GM13976 (cell line): ENCODE results near the gene MPHOSPH9.
"Not testable (repeated sequence)": the region's sequence is repeated elsewhere in the genome, so short reads cannot be mapped to it uniquely, and the experiment has no call there.

Experiments used
- DNase-seq: peaks from one replicate; pipeline ENCODE4 v3.0.0; 2012; ENCODE audit warnings: low spot score
- in situ Hi-C: fragments of 300-500 bp; cut with MboI; formaldehyde crosslinking; loops from one replicate; pipeline ENCODE4 v1.12.0; 2022; ENCODE audit warnings: low sequenced_read_pairs, mixed read lengths, inconsistent platforms; ENCODE audit not compliant: unreplicated experiment
- TF ChIP-seq, protein P1 (sequence below): IDR thresholded peaks from 2 replicates; pipeline ENCODE4 v1.5.1; 2012; ENCODE audit warnings: borderline replicate concordance, mild to moderate bottlenecking; ENCODE audit not compliant: insufficient read depth; ENCODE audit errors: extremely low read depth, missing control alignments, control extremely low read depth

Gene MPHOSPH9

DNA sequence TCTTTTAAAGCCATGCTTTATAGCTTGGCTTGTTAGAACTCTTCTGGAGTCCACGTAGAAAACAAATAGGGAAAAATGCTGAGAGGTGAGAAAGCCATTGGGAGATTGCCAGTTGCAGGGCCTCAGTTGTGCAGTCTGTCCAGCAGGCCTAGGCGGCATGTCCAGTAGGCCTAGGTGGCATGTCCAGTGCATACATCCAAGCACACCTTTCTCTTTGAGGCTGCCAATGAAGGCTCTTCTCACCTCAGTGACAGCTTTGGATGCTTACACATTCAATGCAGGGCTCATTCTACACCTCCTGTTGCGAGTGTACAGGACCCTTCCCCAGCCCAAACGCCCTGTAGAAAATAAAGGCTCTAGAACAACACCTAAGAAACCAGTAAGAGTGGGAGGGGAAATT is 25.7 kb upstream of the MPHOSPH9 start:
- in situ Hi-C loops, result no loop called here
- no peak for DNase-seq
- TF ChIP-seq, protein P1, sequence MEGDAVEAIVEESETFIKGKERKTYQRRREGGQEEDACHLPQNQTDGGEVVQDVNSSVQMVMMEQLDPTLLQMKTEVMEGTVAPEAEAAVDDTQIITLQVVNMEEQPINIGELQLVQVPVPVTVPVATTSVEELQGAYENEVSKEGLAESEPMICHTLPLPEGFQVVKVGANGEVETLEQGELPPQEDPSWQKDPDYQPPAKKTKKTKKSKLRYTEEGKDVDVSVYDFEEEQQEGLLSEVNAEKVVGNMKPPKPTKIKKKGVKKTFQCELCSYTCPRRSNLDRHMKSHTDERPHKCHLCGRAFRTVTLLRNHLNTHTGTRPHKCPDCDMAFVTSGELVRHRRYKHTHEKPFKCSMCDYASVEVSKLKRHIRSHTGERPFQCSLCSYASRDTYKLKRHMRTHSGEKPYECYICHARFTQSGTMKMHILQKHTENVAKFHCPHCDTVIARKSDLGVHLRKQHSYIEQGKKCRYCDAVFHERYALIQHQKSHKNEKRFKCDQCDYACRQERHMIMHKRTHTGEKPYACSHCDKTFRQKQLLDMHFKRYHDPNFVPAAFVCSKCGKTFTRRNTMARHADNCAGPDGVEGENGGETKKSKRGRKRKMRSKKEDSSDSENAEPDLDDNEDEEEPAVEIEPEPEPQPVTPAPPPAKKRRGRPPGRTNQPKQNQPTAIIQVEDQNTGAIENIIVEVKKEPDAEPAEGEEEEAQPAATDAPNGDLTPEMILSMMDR, result no peak

DNA sequence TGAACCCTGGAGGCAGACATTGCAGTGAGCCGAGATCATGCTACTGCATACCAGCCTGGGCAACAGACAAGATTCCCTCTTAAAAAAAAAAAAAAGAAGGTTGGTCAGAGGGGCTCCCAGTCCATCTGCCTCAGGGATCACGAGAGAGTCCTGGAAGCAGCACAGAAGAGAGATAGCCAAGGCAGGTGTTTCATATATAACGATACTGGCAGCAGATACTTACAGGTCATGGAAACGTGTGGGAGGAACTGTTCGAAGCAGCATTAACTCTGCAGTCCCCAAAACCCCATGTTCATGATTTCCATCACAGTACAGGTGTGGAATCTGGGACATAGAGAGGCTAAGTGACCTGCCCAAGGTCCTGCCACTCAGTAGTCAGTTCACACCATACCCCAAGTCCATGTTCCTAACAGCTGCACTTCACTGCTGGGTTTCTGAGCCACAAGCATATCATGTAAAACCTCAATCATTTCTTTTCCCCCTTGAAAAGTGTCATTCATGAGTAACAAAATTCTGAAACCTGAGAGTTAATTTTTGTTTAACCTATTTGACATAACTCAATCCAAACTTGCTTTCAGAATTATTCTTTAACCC is 22.0 kb upstream of the MPHOSPH9 start:
- no peak for DNase-seq
- in situ Hi-C loops, result no loop called here
- TF ChIP-seq, protein P1, result no peak

DNA sequence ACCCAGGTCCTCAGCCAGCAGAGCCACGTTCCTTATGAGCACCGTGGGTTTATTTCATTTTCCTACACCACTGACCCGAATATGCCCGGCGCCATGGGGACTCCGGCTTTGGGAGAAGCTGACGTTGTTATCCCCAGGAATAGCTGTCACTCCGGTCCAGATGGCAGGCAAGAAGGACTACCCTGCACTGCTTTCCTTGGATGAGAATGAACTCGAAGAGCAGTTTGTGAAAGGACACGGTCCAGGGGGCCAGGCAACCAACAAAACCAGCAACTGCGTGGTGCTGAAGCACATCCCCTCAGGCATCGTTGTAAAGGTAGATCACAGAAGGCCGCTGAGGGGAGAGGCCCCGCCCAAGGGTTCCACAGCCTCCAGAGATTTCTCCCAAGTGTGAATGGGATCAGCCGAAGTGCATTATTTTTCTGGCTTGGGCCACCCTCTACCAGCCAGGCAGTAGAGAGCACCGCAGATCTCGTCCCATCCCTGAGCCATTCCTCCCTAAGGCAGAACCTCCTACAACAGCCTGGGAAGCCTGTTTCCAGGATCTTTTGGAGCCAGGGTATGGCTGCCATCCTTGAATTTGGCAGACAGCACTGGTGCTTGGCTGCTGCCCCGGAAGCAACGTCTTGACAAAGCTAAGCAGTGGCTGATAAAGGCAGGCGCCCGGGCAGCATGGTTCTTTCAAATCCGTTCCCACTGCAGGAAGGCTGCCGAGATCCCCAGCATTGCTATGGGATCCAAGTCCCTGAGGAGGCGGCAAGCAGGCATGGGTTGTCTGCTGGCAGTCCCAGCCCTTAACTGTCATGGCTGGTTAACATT is 20.9 kb upstream of the MPHOSPH9 start:
- TF ChIP-seq, protein P1, result no peak
- in situ Hi-C loops, result no loop called here
- DNase-seq, result no peak

DNA sequence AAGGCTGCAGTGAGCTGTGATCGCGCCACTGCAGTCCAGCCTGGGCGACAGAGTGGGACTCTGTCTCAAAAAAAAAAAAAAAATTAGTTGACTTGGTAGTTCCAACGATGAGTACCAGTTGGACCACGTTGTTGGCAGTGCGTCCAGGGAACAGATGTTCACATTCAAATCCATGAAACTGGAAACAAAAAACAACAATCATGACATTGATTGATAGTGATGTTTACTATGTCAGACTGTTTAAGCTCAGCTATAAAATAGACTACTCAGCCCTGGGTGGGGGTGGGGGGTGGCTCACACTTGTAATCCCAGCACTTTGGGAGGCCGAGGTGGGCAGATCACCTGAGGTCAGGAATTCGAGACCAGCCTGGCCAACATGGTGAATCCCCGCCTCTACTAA is 19.4 kb upstream of the MPHOSPH9 start:
- DNase-seq, in situ Hi-C loops: not testable (repeated sequence)

DNA sequence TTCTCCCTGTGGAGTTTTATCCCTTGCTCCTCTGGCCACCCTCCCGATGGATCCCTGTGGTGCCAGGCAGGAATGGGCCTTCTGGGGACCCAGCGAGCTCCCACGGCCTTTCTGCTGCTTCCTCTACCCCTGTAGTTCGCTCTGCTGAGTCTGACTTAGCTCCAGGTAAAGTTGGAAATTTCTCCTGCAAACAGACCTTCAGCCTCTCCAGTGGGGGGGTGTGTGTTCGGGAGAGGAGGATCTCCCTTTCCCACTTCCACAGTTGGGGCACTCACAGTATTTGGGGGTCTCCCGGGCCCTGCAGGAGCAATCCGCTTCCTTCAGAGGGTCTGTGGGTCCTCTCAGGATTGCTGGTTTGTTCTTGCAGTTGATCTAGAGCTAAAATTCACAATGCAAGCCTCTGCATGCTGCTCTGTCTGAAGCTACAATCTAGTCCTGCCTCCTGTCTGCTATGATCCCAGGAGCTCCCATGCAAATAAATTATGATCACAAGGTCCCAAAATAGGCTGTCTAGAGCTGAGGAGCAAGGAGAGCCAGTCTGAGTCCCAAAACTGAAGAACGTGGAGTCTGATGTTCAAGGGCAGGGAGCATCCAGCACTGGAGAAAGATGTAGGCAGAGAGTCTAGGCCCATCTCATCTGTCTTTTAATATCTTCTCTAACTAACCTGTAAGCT is 18.6 kb upstream of the MPHOSPH9 start:
- TF ChIP-seq, protein P1, result no peak
- in situ Hi-C loops, result no loop called here

DNA sequence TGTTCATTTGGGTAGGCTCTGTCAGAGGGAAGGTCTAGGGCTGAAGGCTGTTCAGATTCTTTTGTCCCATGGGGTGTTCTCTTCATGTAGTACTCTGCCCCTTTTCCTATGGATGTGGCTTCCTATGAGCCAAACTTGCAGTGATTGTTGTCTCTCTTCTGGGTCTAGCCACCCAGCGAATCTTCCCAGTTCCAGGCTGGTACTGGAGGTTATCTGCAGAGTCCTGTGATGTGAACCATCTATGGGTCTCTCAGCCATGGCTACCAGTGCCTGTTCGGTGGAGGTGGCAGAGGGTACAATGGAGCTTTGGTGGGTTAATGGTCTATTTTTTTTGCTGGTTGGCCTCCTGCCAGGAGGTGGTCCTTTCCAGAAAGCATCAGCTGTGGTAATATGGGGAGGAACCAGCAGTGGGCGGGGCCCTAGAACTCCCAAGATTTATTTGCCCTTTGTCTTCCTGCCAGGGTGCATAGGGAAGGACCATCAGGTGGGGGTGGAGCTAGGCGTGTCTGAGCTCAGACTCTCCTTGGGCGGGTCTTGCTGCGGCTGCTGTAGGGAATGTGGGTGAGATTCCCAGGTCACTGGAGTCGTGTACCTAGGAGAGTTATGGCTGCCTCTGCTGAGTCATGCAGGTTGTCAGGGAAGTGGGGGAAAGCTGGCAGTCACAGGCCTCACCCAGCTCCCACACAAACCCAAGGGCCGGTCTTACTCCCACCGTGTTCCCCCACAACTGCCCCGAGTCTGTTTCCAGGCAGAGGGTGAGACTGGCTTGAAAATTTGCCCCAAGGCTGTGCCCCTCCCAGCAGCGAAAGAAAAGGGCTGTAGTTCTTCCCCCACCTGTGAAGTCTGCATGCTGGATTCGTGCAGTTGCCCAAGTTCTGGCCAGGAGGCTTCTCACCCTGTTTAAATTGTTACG is 17.8 kb upstream of the MPHOSPH9 start:
- no peak for DNase-seq
- TF ChIP-seq, protein P1, result no peak
- in situ Hi-C loops, result no loop called here

More for the DNA sequence above, 18.6 kb upstream of the MPHOSPH9 start:
- no peak for DNase-seq

DNA sequence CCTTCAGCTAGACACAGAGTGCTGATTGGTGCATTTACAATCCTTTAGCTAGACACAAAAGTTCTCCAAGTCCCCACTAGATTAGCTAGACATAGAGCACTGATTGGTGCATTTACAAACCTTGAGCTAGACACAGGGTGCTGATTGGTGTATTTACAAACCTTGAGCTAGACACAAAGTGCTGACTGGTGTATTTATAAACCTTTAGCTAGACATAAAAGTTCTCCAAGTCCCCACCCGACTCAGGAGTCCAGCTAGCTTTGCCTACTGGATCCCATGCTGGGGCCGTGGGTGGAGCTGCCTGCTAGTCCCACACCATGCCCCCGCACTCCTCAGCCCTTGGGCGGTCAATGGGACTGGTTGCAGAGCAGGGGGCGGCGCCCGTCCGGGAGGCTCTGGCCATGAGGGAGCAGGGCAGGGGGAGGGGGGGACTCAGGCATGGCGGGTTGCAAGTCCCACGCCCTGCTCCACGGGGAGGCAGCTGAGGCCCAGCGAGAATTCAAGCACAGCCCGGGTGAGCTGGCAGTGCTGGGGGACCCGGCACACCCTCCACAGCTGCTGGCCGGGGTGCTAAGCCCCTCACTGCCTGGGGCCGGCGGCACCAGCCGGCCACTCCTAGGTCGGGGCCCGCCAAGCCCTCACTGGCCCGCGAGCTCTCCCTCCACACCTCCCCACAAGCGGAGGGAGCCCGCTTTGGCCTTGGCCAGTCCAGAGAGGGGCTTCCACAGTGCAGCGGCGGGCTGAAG is 16.2 kb upstream of the MPHOSPH9 start:
- not testable (repeated sequence) for DNase-seq
- in situ Hi-C loops, result loop anchor here (25.0 kb wide), 1 partner anchor 387 kb away; no protein-coding TSS in a partner anchor

DNA sequence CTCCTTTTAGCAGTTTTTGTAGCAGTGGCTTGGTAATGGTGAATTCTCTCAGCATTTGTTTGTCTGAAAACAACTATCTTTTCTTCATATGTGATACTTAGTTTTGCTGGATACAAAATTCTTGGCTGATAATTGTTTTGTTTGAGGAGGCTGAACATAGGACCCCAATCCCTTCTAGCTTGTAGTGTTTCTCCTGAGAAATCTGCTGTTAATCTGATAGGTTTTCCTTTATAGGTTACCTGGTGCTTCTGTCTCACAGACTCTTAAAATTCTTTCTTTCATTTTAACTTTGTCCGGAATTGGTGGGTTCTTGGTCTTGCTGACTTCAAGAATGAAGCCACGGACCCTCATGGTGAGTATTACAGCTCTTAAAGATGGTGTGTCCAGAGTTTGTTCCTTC is 15.2 kb upstream of the MPHOSPH9 start:
- DNase-seq, result not testable (repeated sequence)
- in situ Hi-C loops, result loop anchor here (25.0 kb wide), 1 partner anchor 386 kb away; no protein-coding TSS in a partner anchor
